Muscle layer of colon (tissue), 2 donors: Measurements from ENCODE around the gene NME7.

Experiments
- H3K27ac ChIP-seq: one replicate; pipeline ENCODE4 v1.7.0; 2013; ENCODE audit warnings: low read depth, mild to moderate bottlenecking, low read length, moderate library complexity
- H3K27me3 ChIP-seq, 2 donors: one replicate each; pipeline ENCODE4 v1.7.0; 2013; ENCODE audit warnings: low read length in 2 of 2, mild to moderate bottlenecking in 2 of 2; ENCODE audit not compliant: insufficient read depth in 2 of 2, control insufficient read depth in 1 of 2
- H3K36me3 ChIP-seq: one replicate; pipeline ENCODE4 v1.7.0; 2013; ENCODE audit warnings: mild to moderate bottlenecking, low read length; ENCODE audit not compliant: insufficient read depth
- H3K4me1 ChIP-seq: one replicate; pipeline ENCODE4 v1.7.0; 2013; ENCODE audit warnings: mild to moderate bottlenecking, low read length; ENCODE audit not compliant: insufficient read depth
- H3K4me3 ChIP-seq, 2 donors: one replicate each; pipeline ENCODE4 v1.7.0; 2013; ENCODE audit warnings: low read length in 2 of 2, low read depth in 1 of 2, mild to moderate bottlenecking in 1 of 2, moderate library complexity in 1 of 2
- H3K9ac ChIP-seq: one replicate; pipeline ENCODE4 v1.7.0; 2013; ENCODE audit warnings: low read length
- H3K9me3 ChIP-seq: one replicate; pipeline ENCODE4 v1.7.0; 2013; ENCODE audit warnings: mild to moderate bottlenecking, low read length
- donor health status: abdominal sarcoma.
- donor health status: Adenocarcinoma of cecum.

The NME7 gene

GRCh38 chr1:169259816-169260215 lies 107.8 kb downstream of the NME7 start:
- no peaks in the 10 kb centered on the region for H3K36me3 ChIP-seq
- H3K4me3 ChIP-seq = no peak overlapping the region
- H3K27ac ChIP-seq = no peak overlapping the region
- H3K4me1 ChIP-seq = no peaks in the 10 kb centered on the region
- no peaks in the 10 kb centered on the region for H3K9me3 ChIP-seq
- no peak overlapping the region for H3K9ac ChIP-seq
- H3K27me3 ChIP-seq = no peaks in the 10 kb centered on the region

GRCh38 chr1:169250795-169251194 lies 116.8 kb downstream of the NME7 start:
- Histone ChIP-seq H3K4me3 (no peak overlapping the region), H3K4me1 (no peaks in the 10 kb centered on the region), H3K27ac (no peak overlapping the region), H3K9ac (no peak overlapping the region), H3K36me3 (no peaks in the 10 kb centered on the region), H3K27me3 (no peaks in the 10 kb centered on the region), H3K9me3 (no peaks in the 10 kb centered on the region)

- no peaks in the 10 kb centered on the region for H3K9me3 ChIP-seq
- no peak overlapping the region for H3K27ac ChIP-seq
- no peaks in the 10 kb centered on the region for H3K36me3 ChIP-seq
- H3K9ac ChIP-seq = no peak overlapping the region
- no peaks in the 10 kb centered on the region for H3K4me1 ChIP-seq
- H3K27me3 ChIP-seq = no peaks in the 10 kb centered on the region
- H3K4me3 ChIP-seq = no peak overlapping the region
Observed at GRCh38 chr1:169250022-169250421, 117.6 kb downstream of the NME7 start.

GRCh38 chr1:169249611-169250010 lies 118.0 kb downstream of the NME7 start:
- Histone ChIP-seq H3K27me3 (no peaks in the 10 kb centered on the region), H3K27ac (no peak overlapping the region), H3K36me3 (no peaks in the 10 kb centered on the region), H3K4me1 (no peaks in the 10 kb centered on the region), H3K9ac (no peak overlapping the region), H3K4me3 (no peak overlapping the region), H3K9me3 (no peaks in the 10 kb centered on the region)

GRCh38 chr1:169245706-169246105 lies 121.9 kb downstream of the NME7 start:
- Histone ChIP-seq H3K4me3 (no peak overlapping the region), H3K9ac (no peak overlapping the region), H3K4me1 (peaks cover 2% of the 10 kb centered on the region), H3K36me3 (no peaks in the 10 kb centered on the region), H3K9me3 (no peaks in the 10 kb centered on the region), H3K27ac (no peak overlapping the region), H3K27me3 (no peaks in the 10 kb centered on the region)

- no peak overlapping the region for H3K27ac ChIP-seq
- no peak overlapping the region for H3K9ac ChIP-seq
- H3K4me1 ChIP-seq = peaks cover 25% of the 10 kb centered on the region
- H3K27me3 ChIP-seq = no peaks in the 10 kb centered on the region
- no peak overlapping the region for H3K4me3 ChIP-seq
- H3K36me3 ChIP-seq = no peaks in the 10 kb centered on the region
- no peaks in the 10 kb centered on the region for H3K9me3 ChIP-seq
Observed at GRCh38 chr1:169240449-169241232, 127.0 kb downstream of the NME7 start.

GRCh38 chr1:169236880-169237279 lies 130.7 kb downstream of the NME7 start:
- Histone ChIP-seq H3K4me3 (no peak overlapping the region), H3K4me1 (peaks cover 28% of the 10 kb centered on the region), H3K27me3 (no peaks in the 10 kb centered on the region), H3K36me3 (no peaks in the 10 kb centered on the region), H3K9me3 (no peaks in the 10 kb centered on the region), H3K27ac (no peak overlapping the region), H3K9ac (no peak overlapping the region)

GRCh38 chr1:169236143-169236542 lies 131.5 kb downstream of the NME7 start:
- Histone ChIP-seq H3K4me3 (no peak overlapping the region), H3K9me3 (no peaks in the 10 kb centered on the region), H3K4me1 (peaks cover 35% of the 10 kb centered on the region), H3K36me3 (no peaks in the 10 kb centered on the region), H3K9ac (no peak overlapping the region), H3K27ac (no peak overlapping the region), H3K27me3 (no peaks in the 10 kb centered on the region)

GRCh38 chr1:169235568-169235967 lies 132.0 kb downstream of the NME7 start:
- Histone ChIP-seq H3K27ac (no peak overlapping the region), H3K9me3 (no peaks in the 10 kb centered on the region), H3K36me3 (no peaks in the 10 kb centered on the region), H3K9ac (no peak overlapping the region), H3K27me3 (no peaks in the 10 kb centered on the region), H3K4me1 (peaks cover 32% of the 10 kb centered on the region), H3K4me3 (no peak overlapping the region)

- no peaks in the 10 kb centered on the region for H3K9me3 ChIP-seq
- H3K36me3 ChIP-seq = no peaks in the 10 kb centered on the region
- H3K27ac ChIP-seq = no peak overlapping the region
- no peak overlapping the region for H3K4me3 ChIP-seq
- peaks cover 30% of the 10 kb centered on the region for H3K4me1 ChIP-seq
- no peaks in the 10 kb centered on the region for H3K27me3 ChIP-seq
- H3K9ac ChIP-seq = no peak overlapping the region
Observed at GRCh38 chr1:169234780-169235179, 132.8 kb downstream of the NME7 start.

GRCh38 chr1:169217636-169218035 lies 150.0 kb downstream of the NME7 start:
- H3K9me3 ChIP-seq = no peaks in the 10 kb centered on the region
- no peak overlapping the region for H3K4me3 ChIP-seq
- no peaks in the 10 kb centered on the region for H3K36me3 ChIP-seq
- no peak overlapping the region for H3K9ac ChIP-seq
- no peaks in the 10 kb centered on the region for H3K27me3 ChIP-seq
- H3K4me1 ChIP-seq = no peaks in the 10 kb centered on the region
- H3K27ac ChIP-seq = no peak overlapping the region

GRCh38 chr1:169214598-169214997 lies 153.0 kb downstream of the NME7 start:
- Histone ChIP-seq H3K9me3 (no peaks in the 10 kb centered on the region), H3K4me3 (no peak overlapping the region), H3K27ac (no peak overlapping the region), H3K4me1 (no peaks in the 10 kb centered on the region), H3K36me3 (no peaks in the 10 kb centered on the region), H3K27me3 (no peaks in the 10 kb centered on the region), H3K9ac (no peak overlapping the region)
